Panc1 (cell line): ENCODE results near the gene CDK5RAP3. TPM values are rescaled to one million over a fixed set of nuclear protein-coding genes. Genes with fewer than 3 reads are reported as not detected.

Source experiments
- ATAC-seq: fragments of 200-7000 bp; cut with Tn5 transposase; 2 replicates; pipeline ENCODE4 v1.9.1; 2020; ENCODE audit warnings: mild to moderate bottlenecking, moderate library complexity
- BruUV-seq: library from RNA; stranded (reverse); fragments of 400-500 nt; replicated peaks from 2 replicates; lab custom pipeline; 2021; lab: Mats Ljungman, UMichigan
- CTCF ChIA-PET: fragments of 300-600 bp; sonication (Branson Sonifier 250); formaldehyde crosslinking; loops from one replicate; lab custom pipeline; 2022; ENCODE audit warnings: antibody characterized with exemption; lab: Charles Lee
- POLR2A ChIA-PET: fragments of 300-600 bp; sonication (Branson Sonifier 250); formaldehyde crosslinking; loops from one replicate; lab custom pipeline; 2022; ENCODE audit warnings: antibody characterized with exemption; lab: Charles Lee
- DNase-seq: peaks from one replicate; pipeline ENCODE4 v3.0.0-alpha.2; 2010; ENCODE audit warnings: low read depth, low spot score
- H3K27ac ChIP-seq: 2 replicates; pipeline ENCODE4 v1.5.1; 2011; ENCODE audit warnings: mild to moderate bottlenecking, low read length, inconsistent platforms
- H3K27me3 ChIP-seq: fragments of 200-500 bp; sonication (Bioruptor generic); 2 replicates; pipeline ENCODE4 v1.6.0; 2014; ENCODE audit warnings: low read length, inconsistent platforms; ENCODE audit not compliant: control insufficient read depth, insufficient read depth
- H3K36me3 ChIP-seq: fragments of 200-500 bp; sonication (Bioruptor generic); 2 replicates; pipeline ENCODE4 v1.5.1; 2014; ENCODE audit warnings: inconsistent platforms, mild to moderate bottlenecking, low read length, moderate library complexity; ENCODE audit not compliant: control insufficient read depth, insufficient read depth
- H3K4me1 ChIP-seq: 2 replicates; pipeline ENCODE4 v1.5.1; 2011; ENCODE audit warnings: inconsistent platforms, mild to moderate bottlenecking, low read length, moderate library complexity; ENCODE audit not compliant: control insufficient read depth, insufficient read depth
- H3K4me3 ChIP-seq, 2 experiments: 2 replicates each; pipeline ENCODE4 v1.5.1; 2011 to 2012; ENCODE audit warnings: low read depth in 2 of 2, low read length in 2 of 2, mild to moderate bottlenecking in 2 of 2, inconsistent platforms in 1 of 2, moderate library complexity in 1 of 2
- H3K9me3 ChIP-seq: fragments of 200-500 bp; sonication (Bioruptor generic); 2 replicates; pipeline ENCODE4 v1.5.1; 2014; ENCODE audit warnings: low read depth, mild to moderate bottlenecking, inconsistent platforms, low read length, moderate library complexity; ENCODE audit not compliant: control insufficient read depth, insufficient read depth
- POLR2AphosphoS5 ChIP-seq: IDR thresholded peaks from 2 replicates; pipeline ENCODE4 v1.6.1; 2012; ENCODE audit warnings: mild to moderate bottlenecking, low read depth, low read length, moderate library complexity
- SIN3A ChIP-seq: IDR thresholded peaks from 2 replicates; pipeline ENCODE4 v1.6.1; 2012; ENCODE audit warnings: low read depth, mild to moderate bottlenecking, low read length, moderate library complexity, borderline replicate concordance; ENCODE audit not compliant: insufficient read depth
- TCF7L2 ChIP-seq: IDR thresholded peaks from 2 replicates; pipeline ENCODE4 v1.6.1; 2011; ENCODE audit warnings: mild to moderate bottlenecking, low read depth, low read length, inconsistent platforms
- in situ Hi-C: cut with HindIII; loops from 2 replicates; pipeline ENCODE4 v1.10.0; 2016; ENCODE audit warnings: low sequenced_read_pairs, low pct_unique_long_range_greater_than_20kb
- intact Hi-C: fragments of 100-400 bp; cut with micrococcal nuclease; formaldehyde crosslinking; loops from one replicate; pipeline ENCODE4 v1.10.0; 2022; ENCODE audit not compliant: unreplicated experiment
- total RNA-seq: library from RNA; stranded (reverse); gene quantifications from one replicate; pipeline ENCODE4 v1.2.1, GENCODE V29; 2021; ENCODE audit not compliant: unreplicated experiment
- TF ChIP-seq, protein P1 (sequence below), 2 experiments: IDR thresholded peaks; 2 replicates each; pipeline ENCODE4 v1.6.1; 2011 to 2012; ENCODE audit warnings: low read depth in 2 of 2, control low read depth in 1 of 2, low read length in 1 of 2, mild to moderate bottlenecking in 1 of 2, moderate library complexity in 1 of 2; ENCODE audit not compliant: insufficient read depth in 1 of 2
- TF ChIP-seq, protein P2 (sequence below): fragments of 450-650 bp; IDR thresholded peaks from 2 replicates; pipeline ENCODE4 v1.5.1; 2017; ENCODE audit warnings: mild to moderate bottlenecking

CDK5RAP3 gene
- total RNA-seq, 1 experiment from 2014 or later: 193 TPM

DNA sequence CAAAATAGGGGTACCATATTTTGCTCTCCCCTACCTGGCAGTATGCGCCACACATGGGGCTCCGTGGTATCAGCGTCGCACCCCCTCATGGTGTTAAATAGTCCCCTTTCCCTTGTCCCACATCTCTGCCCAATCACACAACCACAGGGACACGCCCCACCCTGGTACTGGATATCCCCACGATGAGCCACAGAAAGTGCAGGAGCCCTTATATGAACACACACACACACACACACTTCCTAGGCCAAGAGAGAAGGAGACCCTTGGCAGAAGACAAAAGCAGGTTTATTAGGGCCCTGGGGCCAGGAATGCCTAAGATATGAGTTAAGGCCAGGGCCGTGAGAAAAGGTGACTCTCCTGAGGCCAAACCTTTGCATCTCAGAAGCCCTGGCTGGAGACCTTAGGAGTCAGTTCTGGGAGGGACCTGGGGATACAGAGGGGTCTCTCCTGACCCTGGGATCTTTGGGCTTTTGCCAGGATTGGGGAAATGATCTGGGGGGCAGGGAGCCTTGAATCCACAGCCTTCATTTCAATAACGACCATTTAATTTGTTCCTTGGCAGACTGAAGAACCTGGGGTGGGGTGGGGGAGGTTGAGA is 55.1 kb downstream of the CDK5RAP3 start:
- intact Hi-C loops: loop anchor here (1.0 to 10.0 kb wide), 3 partner anchors 48 to 589 kb away; partner anchors contain the start of genes HOXB7 and HOXB8
- POLR2A ChIA-PET: interaction anchor here (1.0 kb wide), 1 partner anchor 49 kb away, joined by 3 read pairs; no protein-coding TSS in a partner anchor
- BruUV-seq: no TSS peak
- TF ChIP-seq, protein P1, sequence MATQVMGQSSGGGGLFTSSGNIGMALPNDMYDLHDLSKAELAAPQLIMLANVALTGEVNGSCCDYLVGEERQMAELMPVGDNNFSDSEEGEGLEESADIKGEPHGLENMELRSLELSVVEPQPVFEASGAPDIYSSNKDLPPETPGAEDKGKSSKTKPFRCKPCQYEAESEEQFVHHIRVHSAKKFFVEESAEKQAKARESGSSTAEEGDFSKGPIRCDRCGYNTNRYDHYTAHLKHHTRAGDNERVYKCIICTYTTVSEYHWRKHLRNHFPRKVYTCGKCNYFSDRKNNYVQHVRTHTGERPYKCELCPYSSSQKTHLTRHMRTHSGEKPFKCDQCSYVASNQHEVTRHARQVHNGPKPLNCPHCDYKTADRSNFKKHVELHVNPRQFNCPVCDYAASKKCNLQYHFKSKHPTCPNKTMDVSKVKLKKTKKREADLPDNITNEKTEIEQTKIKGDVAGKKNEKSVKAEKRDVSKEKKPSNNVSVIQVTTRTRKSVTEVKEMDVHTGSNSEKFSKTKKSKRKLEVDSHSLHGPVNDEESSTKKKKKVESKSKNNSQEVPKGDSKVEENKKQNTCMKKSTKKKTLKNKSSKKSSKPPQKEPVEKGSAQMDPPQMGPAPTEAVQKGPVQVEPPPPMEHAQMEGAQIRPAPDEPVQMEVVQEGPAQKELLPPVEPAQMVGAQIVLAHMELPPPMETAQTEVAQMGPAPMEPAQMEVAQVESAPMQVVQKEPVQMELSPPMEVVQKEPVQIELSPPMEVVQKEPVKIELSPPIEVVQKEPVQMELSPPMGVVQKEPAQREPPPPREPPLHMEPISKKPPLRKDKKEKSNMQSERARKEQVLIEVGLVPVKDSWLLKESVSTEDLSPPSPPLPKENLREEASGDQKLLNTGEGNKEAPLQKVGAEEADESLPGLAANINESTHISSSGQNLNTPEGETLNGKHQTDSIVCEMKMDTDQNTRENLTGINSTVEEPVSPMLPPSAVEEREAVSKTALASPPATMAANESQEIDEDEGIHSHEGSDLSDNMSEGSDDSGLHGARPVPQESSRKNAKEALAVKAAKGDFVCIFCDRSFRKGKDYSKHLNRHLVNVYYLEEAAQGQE (IDR thresholded peaks at IDR 0.05; ENCODE audit: insufficient read depth in 1 of 2, low read depth in 2 of 2, low read length in 1 of 2): no peak
- no peak for TF ChIP-seq SIN3A
- TF ChIP-seq TCF7L2: peak; percentile 58; the same call in 1 of the 2 replicates
- no peak for TF ChIP-seq POLR2AphosphoS5
- TF ChIP-seq, protein P2, sequence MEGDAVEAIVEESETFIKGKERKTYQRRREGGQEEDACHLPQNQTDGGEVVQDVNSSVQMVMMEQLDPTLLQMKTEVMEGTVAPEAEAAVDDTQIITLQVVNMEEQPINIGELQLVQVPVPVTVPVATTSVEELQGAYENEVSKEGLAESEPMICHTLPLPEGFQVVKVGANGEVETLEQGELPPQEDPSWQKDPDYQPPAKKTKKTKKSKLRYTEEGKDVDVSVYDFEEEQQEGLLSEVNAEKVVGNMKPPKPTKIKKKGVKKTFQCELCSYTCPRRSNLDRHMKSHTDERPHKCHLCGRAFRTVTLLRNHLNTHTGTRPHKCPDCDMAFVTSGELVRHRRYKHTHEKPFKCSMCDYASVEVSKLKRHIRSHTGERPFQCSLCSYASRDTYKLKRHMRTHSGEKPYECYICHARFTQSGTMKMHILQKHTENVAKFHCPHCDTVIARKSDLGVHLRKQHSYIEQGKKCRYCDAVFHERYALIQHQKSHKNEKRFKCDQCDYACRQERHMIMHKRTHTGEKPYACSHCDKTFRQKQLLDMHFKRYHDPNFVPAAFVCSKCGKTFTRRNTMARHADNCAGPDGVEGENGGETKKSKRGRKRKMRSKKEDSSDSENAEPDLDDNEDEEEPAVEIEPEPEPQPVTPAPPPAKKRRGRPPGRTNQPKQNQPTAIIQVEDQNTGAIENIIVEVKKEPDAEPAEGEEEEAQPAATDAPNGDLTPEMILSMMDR: no peak
- H3K4me1 ChIP-seq: peaks cover 30% of the 10 kb centered on the region
- in situ Hi-C loops: no loop called here
- CTCF ChIA-PET: interaction anchor here (0.6 to 1.3 kb wide), 19 partner anchors 9 to 592 kb away, joined by 3 to 11 read pairs (median 3); partner anchors contain the start of genes CDK5RAP3 and NFE2L1
- peak overlapping the region; percentile 61 to 93 for H3K4me3 ChIP-seq
- H3K27me3 ChIP-seq: no peaks in the 10 kb centered on the region
- ATAC-seq: no peak; the same call in 1 of the 2 replicates
- H3K9me3 ChIP-seq: no peaks in the 10 kb centered on the region
- no peaks in the 10 kb centered on the region for H3K36me3 ChIP-seq
- no peak for DNase-seq
- H3K27ac ChIP-seq: peak overlapping the region; percentile 65

DNA sequence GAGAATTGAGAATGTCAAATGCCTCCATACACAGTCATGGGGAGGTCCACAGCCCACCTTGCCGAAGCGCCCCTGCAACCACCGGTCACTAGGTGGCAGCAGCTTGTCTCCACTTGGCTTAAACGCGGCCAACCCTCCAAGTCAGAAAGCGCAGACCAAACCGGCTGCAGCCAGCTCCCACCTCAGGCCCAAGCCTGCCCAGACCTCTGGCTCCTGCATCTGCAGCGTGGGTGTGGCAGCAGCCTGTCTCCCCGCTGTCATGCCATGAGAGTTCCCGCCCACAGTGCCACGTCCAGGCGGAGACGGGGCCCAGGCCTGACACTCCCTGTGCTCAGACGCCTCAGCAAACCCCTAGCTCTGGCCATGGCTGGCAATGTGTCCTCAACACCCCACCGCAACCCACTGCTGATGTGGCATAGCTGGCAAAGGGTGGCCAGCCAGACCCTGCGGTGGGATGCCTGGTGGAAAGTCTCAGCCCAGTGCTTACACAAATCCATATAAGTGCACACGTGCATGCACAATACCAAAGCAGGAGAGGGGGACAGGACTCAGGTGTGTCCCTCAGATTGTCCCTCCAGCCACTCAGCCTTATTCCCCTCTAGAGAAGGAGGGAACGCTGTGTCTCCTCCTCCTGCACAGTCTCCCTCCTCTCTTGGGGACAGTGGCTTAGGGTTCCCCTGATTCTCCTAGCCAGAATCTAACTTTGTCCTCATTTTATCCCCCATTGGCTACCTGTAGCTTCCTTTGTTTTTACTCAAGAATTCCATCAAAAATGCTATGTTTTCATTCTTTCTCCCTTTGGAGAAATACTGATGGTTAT is 55.8 kb downstream of the CDK5RAP3 start:
- H3K4me3 ChIP-seq: peak overlapping the region in 1 of 2 experiments; percentile 93; a peak in 2 of 4 replicates
- ATAC-seq (peak; percentile 31), DNase-seq (peak; percentile 52)
- no peaks in the 10 kb centered on the region for H3K27me3 ChIP-seq
- TF ChIP-seq TCF7L2 (no peak), POLR2AphosphoS5 (no peak), SIN3A (no peak)
- TF ChIP-seq, protein P2: peak; percentile 96
- TF ChIP-seq, protein P1 (IDR thresholded peaks at IDR 0.05; ENCODE audit: insufficient read depth in 1 of 2, low read depth in 2 of 2, low read length in 1 of 2): no peak
- no peak overlapping the region for H3K27ac ChIP-seq
- no peaks in the 10 kb centered on the region for H3K36me3 ChIP-seq
- H3K4me1 ChIP-seq: peaks cover 30% of the 10 kb centered on the region
- no TSS peak for BruUV-seq
- intact Hi-C loops: loop anchor here (1.0 to 10.0 kb wide), 3 partner anchors 48 to 588 kb away; partner anchors contain the start of genes HOXB7 and HOXB8
- ChIA-PET CTCF (interaction anchor here (0.6 to 1.3 kb wide), 14 partner anchors 8 to 553 kb away, joined by 3 to 10 read pairs (median 3); partner anchors contain the start of genes CDK5RAP3 and NFE2L1), POLR2A (interaction anchor here (1.0 kb wide), 1 partner anchor 48 kb away, joined by 3 read pairs; no protein-coding TSS in a partner anchor)
- in situ Hi-C loops: no loop called here
- no peaks in the 10 kb centered on the region for H3K9me3 ChIP-seq
